ENCODE data around the gene TMEM121B. TPM values are rescaled to one million over a fixed set of nuclear protein-coding genes. Genes with fewer than 3 reads are reported as not detected.

The TMEM121B gene
- total RNA-seq, 1 donor from 2014 or later = 1.9 TPM

DNA sequence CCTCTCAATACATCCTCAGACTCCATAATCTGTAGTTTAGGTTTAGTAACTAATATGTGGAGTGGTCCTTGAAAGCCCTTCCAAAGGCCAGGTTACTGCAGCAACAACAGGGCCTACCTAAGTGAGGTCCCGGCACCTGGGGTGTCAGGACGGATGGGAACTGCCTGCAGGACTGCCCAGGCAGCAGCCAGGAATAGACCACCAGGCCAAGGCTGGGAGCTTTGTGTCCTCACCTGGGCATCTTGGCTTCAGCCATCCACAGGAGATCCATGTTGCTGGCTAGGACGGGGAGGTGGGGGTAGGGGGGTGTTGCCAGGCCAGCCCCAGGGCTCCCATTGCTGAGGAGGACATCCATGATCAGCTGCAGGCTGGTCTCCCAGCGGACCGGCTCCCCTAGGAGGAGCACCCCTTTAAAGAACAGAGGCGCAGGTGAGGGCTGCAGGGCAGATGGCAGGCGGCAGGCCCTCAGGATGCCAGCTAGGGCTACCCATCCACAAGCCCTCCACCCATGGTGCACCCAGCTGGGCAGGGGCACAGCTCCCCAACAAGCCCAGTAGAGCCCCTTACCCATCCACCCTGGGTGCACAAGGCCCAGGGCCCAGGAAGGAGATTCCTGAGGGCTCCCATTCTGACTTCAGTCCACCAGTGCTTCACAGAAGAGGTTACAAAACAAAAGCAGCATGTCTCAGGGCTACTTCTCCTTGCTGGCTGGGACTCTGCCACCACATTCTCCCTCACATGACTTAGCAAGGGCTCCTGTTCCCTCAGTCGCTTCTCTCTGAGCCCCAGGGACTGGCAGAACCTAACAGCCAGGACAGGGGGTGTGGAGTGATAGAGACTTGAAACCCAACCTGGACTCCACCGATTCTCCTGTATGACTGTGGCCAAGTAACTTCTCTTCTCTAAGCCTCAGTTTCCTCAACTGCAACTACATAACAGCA is 19.9 kb upstream of the TMEM121B start:
- H3K27ac Mint-ChIP-seq (ENCODE audit: unreplicated experiment) = no peak overlapping the region
- Histone ChIP-seq H3K27ac (ENCODE audit: low read depth, low read length) (no peak overlapping the region), H3K79me2 (ENCODE audit: insufficient read depth, low read length) (no peaks in the 10 kb centered on the region), H3K4me2 (ENCODE audit: low read length) (no peak overlapping the region), H3K4me3 (ENCODE audit: insufficient read depth, low read depth, low read length) (no peak overlapping the region), H3K4me1 (ENCODE audit: insufficient read depth, low read length) (no peaks in the 10 kb centered on the region), H3K9me3 (ENCODE audit: insufficient read depth, low read depth, low read length) (no peaks in the 10 kb centered on the region), H3K36me3 (ENCODE audit: insufficient read depth, low read length) (peaks cover 6% of the 10 kb centered on the region), H3K27me3 (ENCODE audit: insufficient read depth, low read length) (no peaks in the 10 kb centered on the region), H4K20me1 (ENCODE audit: insufficient read depth, low read length) (peaks cover 7% of the 10 kb centered on the region), H3K9ac (ENCODE audit: low read length) (no peak overlapping the region), H2AFZ (ENCODE audit: low read depth, low read length) (no peak overlapping the region)
- no peaks in the 10 kb centered on the region for H3K9me3 Mint-ChIP-seq (ENCODE audit: unreplicated experiment)
- TF ChIP-seq EZH2 (IDR thresholded peaks at IDR 0.05; ENCODE audit: insufficient read depth, low read length) = no peak
- TF ChIP-seq, protein P1, sequence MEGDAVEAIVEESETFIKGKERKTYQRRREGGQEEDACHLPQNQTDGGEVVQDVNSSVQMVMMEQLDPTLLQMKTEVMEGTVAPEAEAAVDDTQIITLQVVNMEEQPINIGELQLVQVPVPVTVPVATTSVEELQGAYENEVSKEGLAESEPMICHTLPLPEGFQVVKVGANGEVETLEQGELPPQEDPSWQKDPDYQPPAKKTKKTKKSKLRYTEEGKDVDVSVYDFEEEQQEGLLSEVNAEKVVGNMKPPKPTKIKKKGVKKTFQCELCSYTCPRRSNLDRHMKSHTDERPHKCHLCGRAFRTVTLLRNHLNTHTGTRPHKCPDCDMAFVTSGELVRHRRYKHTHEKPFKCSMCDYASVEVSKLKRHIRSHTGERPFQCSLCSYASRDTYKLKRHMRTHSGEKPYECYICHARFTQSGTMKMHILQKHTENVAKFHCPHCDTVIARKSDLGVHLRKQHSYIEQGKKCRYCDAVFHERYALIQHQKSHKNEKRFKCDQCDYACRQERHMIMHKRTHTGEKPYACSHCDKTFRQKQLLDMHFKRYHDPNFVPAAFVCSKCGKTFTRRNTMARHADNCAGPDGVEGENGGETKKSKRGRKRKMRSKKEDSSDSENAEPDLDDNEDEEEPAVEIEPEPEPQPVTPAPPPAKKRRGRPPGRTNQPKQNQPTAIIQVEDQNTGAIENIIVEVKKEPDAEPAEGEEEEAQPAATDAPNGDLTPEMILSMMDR (IDR thresholded peaks at IDR 0.05; ENCODE audit: insufficient read depth, low read depth, low read length) = no peak
- DNase-seq (ENCODE audit: low read depth) = no peak
- H3K4me3 Mint-ChIP-seq (ENCODE audit: unreplicated experiment) = no peak overlapping the region
- no peaks in the 10 kb centered on the region for H3K4me1 Mint-ChIP-seq (ENCODE audit: low read depth, unreplicated experiment)
- H3K27me3 Mint-ChIP-seq (ENCODE audit: low read depth, unreplicated experiment) = no peaks in the 10 kb centered on the region
- FAIRE-seq = no peak
- peaks cover 11% of the 10 kb centered on the region for H3K36me3 Mint-ChIP-seq (ENCODE audit: low read depth, unreplicated experiment)

DNA sequence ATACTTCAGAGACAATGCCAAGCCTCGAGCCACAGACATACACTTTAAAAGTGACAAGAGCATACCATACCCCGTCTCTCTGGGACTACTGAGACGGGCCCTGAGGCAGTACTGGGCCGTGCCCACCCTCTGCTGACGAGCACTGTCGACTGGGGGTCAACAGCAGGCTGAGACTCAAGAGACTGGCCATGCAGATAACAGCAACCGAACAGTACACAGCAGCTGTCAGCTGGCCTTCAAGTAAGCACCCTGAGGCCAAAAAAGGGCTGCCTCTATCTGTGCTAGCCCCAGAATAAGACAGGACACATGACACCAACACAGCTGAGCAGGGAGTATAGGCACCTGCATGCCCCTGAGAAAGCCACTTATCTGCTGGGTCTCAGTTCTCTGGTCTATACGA is 18.9 kb upstream of the TMEM121B start:
- H3K9ac ChIP-seq (ENCODE audit: low read length) = no peak overlapping the region
- no peaks in the 10 kb centered on the region for H3K79me2 ChIP-seq (ENCODE audit: insufficient read depth, low read length)
- H3K9me3 ChIP-seq (ENCODE audit: insufficient read depth, low read depth, low read length) = no peaks in the 10 kb centered on the region
- H3K27me3 ChIP-seq (ENCODE audit: insufficient read depth, low read length) = no peaks in the 10 kb centered on the region
- Mint-ChIP-seq H3K4me3 (ENCODE audit: unreplicated experiment) (no peak overlapping the region), H3K9me3 (ENCODE audit: unreplicated experiment) (no peaks in the 10 kb centered on the region), H3K36me3 (ENCODE audit: low read depth, unreplicated experiment) (peaks cover 11% of the 10 kb centered on the region), H3K27me3 (ENCODE audit: low read depth, unreplicated experiment) (no peaks in the 10 kb centered on the region), H3K27ac (ENCODE audit: unreplicated experiment) (no peak overlapping the region), H3K4me1 (ENCODE audit: low read depth, unreplicated experiment) (no peaks in the 10 kb centered on the region)
- no peak overlapping the region for H3K4me3 ChIP-seq (ENCODE audit: insufficient read depth, low read depth, low read length)
- no peaks in the 10 kb centered on the region for H3K4me1 ChIP-seq (ENCODE audit: insufficient read depth, low read length)
- no peak overlapping the region for H3K4me2 ChIP-seq (ENCODE audit: low read length)
- peaks cover 2% of the 10 kb centered on the region for H4K20me1 ChIP-seq (ENCODE audit: insufficient read depth, low read length)
- no peak overlapping the region for H3K27ac ChIP-seq (ENCODE audit: low read depth, low read length)
- DNase-seq (ENCODE audit: low read depth) (no peak), FAIRE-seq (no peak)
- no peak overlapping the region for H2AFZ ChIP-seq (ENCODE audit: low read depth, low read length)
- H3K36me3 ChIP-seq (ENCODE audit: insufficient read depth, low read length) = peaks cover 6% of the 10 kb centered on the region
- TF ChIP-seq, protein P1 (IDR thresholded peaks at IDR 0.05; ENCODE audit: insufficient read depth, low read depth, low read length) = no peak
- no peak for TF ChIP-seq EZH2 (IDR thresholded peaks at IDR 0.05; ENCODE audit: insufficient read depth, low read length)

DNA sequence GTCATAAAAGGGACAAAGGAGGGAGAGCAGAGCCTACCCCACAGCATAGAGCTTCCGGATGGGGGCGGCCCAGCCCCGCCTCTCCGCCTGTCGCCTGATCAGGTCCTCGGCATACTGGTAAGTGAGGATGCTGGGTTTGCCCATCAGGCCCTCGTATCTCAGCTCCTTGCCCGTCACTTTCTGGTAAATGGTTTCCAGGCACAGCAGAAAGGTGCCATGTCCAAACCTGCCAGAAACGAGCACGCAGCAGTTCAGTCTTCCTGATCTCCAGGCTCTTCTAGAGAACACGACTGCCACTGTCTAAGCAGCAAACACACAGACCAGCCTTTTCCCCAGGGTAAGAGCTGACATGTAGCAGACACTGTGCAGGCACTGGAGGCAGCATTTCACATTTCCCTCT is 17.4 kb upstream of the TMEM121B start:
- no peak overlapping the region for H3K9ac ChIP-seq (ENCODE audit: low read length)
- peaks cover 3% of the 10 kb centered on the region for H3K36me3 ChIP-seq (ENCODE audit: insufficient read depth, low read length)
- no peak overlapping the region for H3K4me2 ChIP-seq (ENCODE audit: low read length)
- Mint-ChIP-seq H3K27me3 (ENCODE audit: low read depth, unreplicated experiment) (no peaks in the 10 kb centered on the region), H3K4me1 (ENCODE audit: low read depth, unreplicated experiment) (no peaks in the 10 kb centered on the region), H3K27ac (ENCODE audit: unreplicated experiment) (no peak overlapping the region), H3K4me3 (ENCODE audit: unreplicated experiment) (no peak overlapping the region), H3K9me3 (ENCODE audit: unreplicated experiment) (no peaks in the 10 kb centered on the region), H3K36me3 (ENCODE audit: low read depth, unreplicated experiment) (peaks cover 12% of the 10 kb centered on the region)
- H4K20me1 ChIP-seq (ENCODE audit: insufficient read depth, low read length) = no peaks in the 10 kb centered on the region
- no peak overlapping the region for H3K4me3 ChIP-seq (ENCODE audit: insufficient read depth, low read depth, low read length)
- TF ChIP-seq EZH2 (IDR thresholded peaks at IDR 0.05; ENCODE audit: insufficient read depth, low read length) = no peak
- TF ChIP-seq, protein P1 (IDR thresholded peaks at IDR 0.05; ENCODE audit: insufficient read depth, low read depth, low read length) = no peak
- no peaks in the 10 kb centered on the region for H3K27me3 ChIP-seq (ENCODE audit: insufficient read depth, low read length)
- FAIRE-seq (no peak), DNase-seq (ENCODE audit: low read depth) (no peak)
- no peak overlapping the region for H2AFZ ChIP-seq (ENCODE audit: low read depth, low read length)
- no peaks in the 10 kb centered on the region for H3K79me2 ChIP-seq (ENCODE audit: insufficient read depth, low read length)
- H3K9me3 ChIP-seq (ENCODE audit: insufficient read depth, low read depth, low read length) = no peaks in the 10 kb centered on the region
- no peak overlapping the region for H3K27ac ChIP-seq (ENCODE audit: low read depth, low read length)
- H3K4me1 ChIP-seq (ENCODE audit: insufficient read depth, low read length) = no peaks in the 10 kb centered on the region
